HuH-7 (cell line): ENCODE results near the gene HEATR1.
A peak's percentile ranks its signal among the peaks of the same experiment; 100 is the strongest.

Experiments
- DNase-seq: peaks from one replicate; pipeline ENCODE4 v3.0.0; 2011; ENCODE audit warnings: low spot score

Gene HEATR1

DNA sequence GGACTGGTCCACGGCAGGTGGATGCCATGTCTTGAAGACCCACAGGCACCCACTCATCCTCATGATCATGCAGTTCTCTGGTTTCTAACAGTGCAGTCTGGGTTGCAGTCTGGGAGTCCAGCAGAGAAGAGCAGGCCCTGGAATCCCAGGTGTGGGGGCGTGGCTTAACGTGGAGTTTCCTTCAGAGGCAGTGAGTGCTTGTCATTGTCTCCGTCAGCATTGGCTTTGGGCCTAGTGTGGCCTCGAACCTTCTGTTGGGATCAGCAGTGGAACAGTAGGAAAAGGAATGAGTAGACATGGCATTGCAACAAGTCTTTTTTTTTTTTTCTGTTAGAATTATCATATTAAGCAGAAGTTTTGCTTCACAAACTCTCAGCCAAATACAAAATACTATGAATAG is 67.8 kb downstream of the HEATR1 start:
- no peak for DNase-seq

DNA sequence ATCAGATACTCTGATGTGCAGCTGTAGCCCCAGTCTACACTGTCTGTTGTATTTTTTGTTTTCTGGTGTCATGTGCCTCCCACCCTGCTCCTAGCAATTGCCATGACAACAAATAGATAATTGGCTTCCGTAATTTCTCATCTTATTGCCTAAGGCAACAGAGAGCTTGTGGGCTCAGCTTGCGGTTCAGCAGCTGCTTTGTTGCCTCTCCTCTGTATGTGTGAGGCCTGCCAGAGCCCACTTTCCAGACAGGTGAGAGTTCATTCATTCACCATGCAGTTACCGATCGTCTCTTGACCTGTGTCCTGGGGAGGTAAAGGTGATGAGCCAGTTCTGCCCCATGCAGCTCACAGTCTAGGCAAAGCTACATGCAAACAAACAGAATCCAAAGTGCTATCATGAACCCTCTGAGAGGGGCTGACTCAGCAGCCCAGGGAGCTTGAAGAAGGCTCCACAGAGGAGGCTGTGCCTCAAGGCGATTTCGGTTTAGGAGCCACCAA is 68.6 kb downstream of the HEATR1 start:
- DNase-seq, result no peak

DNA sequence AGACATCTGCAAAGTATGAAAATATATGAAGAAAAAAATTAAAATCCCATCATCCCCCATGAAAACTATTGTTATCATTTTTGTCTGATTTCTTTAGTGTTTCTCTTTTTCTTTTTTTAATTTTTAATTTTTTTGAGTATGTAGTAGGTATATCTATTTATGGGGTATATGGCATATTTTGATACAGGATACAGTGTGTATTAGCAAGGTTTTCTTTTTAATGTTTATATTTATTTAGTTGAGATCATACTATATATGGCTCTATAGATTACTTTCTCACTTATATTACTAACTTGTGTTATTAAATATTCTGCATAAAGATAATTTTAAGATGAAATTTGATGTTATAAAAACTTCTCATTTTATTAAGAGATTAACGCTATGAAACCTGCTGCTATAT is 69.1 kb downstream of the HEATR1 start:
- DNase-seq, result no peak

DNA sequence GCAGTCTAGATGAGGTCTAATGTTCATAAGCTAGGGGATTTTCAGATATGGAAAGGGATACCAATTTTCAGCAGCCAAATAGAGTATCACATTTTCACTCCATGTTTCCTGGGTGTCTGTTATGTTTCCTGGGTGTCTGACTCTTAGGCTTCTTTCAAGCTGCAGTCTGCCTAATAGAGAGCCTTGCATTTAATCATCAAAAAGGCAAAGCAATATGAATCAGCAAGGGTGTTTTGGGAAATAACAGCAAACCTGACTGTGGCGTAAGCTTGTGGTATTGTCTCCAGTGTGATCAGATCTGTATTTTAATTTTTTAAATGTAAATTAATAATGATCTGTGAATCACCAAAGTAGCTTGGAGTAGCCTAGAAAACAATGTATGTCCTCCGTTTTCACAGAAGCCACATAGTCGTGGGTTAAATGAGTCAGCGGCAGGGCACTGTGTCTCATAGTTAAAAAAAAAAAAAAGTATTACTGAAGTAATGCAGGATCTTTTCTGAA is 70.1 kb downstream of the HEATR1 start:
- no peak for DNase-seq

DNA sequence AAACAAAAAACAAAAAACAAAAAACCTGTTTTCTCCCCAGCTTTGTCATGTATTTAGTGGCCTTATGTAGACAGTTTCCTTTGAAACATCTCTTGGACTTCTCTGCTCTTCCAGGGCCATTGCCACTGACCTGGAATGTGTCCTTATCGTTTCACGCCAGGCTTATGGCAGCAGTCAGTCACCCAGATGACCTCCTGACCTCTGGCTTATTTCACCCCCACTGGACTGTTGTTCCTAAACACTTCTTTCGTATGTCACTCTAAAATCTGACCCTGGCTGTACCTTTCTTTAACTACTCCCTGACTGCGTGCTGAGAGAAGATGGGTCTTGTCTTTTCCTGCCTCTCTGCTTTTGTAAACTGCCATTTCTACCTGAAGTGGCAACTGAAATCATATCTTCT is 71.5 kb downstream of the HEATR1 start:
- DNase-seq, result no peak

DNA sequence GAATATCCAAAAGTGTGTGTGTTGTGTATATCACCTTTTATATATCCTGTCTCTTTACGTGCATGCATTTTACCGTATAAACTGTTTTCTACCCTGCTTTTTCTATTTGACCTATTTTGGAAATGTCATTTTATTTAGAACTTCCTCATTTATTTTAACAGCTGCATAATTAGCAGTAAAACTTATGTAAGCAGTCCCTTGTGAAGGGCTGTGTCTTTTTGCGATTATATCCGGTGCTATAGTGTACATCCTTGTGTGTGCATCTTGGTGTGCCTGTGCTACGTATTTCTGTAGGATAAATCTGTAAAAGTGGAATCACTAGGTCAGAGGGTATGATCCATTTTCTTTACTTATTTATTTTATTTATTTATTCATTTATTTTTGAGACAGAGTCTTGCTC is 73.4 kb downstream of the HEATR1 start:
- no peak for DNase-seq

DNA sequence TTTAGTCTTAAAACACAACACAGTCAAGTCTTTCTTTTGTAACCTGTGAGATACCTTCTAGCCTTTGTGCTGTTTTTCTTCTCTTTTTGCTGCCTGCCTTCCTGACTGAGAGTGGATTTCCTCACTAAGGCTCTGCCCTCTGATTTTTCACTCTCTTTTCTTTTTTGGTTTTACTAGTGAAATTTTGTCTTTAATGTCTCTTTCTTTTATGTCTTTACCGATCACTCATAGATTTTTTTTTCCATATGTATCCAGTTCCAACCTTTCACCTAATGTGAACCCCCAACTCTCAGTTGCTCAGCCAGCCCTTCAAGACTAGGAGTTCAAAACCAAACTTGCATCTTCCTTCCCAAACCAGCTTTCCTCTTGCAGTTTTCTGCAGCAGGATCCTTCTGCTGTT is 74.0 kb downstream of the HEATR1 start:
- DNase-seq, result no peak

DNA sequence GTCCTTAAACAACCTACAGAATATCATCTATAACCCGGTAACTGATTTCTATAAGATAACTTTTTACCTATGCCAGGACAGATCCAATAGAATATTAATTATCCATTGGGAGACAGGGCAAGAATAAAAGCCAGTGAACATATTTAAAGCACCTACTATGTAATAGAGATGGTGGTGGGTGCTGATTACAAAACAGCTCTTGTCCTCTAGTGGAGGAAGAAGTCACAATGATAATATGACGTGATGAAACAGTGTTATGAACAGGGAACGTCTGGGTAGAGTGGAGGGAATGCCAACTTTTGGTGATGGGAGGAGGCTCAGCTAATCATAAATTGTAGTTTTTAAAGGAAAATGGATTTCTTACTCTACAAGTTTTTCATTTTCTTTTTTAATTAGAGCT is 78.2 kb downstream of the HEATR1 start:
- DNase-seq, result no peak

DNA sequence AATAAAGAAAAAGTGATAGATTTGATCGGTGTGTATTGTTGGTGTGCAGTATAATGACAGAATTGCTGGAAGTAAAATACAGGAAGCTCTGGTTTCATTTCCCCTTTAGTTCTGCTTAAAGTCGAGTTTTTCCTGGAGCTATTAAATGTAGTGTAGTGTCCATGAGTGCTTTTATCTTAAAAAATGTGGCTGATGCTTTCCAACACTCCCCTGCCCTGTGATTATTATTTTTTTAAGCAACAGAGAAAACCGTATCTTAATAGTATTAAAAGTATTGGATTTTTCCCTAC is 79.5 kb downstream of the HEATR1 start:
- no peak for DNase-seq

DNA sequence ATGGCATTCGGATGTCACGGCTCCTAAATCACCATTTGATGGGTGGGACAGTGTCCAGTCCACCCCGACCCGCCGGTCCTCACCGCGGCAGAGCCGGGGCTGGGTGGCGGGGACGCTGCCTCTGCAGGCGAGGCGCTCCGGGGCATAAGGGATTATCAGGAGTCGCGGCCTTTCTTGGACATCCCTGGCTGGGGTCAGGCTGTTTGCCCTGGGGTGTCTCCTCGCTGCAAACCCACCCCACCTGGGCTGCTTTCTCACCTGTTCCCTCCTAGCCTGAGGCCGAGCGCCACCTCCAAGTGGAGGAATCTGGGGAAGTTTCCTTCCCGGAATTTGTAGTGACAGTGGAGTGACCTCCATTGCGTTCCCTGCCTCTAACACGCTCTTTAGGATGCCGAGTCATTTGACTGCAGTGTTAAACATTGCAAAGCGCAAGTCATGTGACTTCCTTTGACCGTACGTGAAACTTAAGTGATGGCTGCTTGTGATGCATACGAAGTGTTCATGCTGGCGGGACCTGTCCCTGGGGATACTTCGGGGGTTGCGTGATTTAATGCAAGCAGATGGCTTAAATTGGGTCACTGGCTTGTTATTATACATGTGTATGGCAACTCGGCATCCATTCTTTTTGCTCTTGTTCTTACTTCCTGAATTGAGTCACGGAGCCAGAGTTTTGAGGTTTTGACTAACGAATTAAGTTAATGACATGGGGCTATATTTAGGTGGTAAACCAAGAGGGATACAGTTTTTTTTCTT is 80.0 kb downstream of the HEATR1 start:
- DNase-seq, result peak; percentile 78

DNA sequence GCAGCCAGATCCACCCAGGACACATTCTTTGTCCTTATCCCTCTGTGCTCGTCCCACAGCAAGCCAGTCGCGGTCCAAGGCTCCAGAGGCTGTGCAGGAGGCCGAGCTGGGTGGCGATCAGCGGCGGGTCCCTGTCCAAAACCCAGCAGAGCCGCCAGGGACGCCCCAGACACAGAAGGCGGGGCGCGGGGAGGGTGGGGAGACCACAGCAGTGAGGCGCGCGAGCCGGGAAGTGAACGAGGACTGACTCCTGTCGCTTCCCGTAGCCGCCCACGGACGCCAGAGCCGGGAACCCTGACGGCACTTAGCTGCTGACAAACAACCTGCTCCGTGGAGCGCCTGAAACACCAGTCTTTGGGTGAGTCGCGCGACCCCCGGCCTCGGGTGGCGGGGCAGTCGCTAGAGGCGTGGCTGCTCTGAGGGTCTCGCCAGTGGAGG is 80.6 kb downstream of the HEATR1 start, which contains the start of gene LGALS8:
Gene LGALS8, plus strand, starts transcription at position 279 of the 438 bp plus-strand sequence. CDS start 2,089 bp downstream, outside the sequence.
- DNase-seq, result peak; percentile 46

DNA sequence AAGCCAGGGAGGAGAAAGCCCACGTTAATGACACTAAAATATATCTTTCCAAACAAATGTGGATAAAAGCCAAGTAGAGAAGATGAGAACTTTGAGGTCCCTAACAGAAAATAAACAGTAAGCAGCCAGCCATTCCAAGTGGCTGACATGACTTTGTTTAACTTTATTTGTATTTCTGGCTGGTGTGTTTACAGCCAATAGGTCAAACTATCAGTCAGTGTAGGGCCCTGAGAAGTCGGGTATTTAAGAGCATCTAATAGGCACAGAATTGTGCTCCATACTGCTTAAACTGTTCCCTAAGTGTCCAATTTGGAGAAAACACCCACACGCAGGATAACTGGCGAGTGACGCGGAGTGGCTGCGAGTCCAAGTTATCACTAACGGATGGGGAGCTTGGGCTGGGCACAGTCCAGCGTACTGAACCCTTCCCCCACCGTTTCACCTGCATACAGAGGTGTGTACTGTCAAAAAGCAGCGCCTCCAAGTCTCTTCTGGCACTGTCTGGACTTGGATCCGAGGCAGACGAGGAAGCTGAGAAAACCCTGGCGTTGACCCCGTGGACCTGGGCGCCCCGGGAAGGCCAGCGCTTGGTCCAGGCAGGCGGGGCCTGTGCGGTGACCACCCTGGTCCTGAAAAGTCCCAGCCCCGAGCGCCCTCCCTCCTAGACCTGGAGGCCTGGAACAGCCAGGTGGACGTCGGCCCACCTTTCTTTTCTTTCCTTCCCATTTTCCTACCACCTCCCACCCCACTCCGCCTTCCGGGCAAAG is 81.2 kb downstream of the HEATR1 start:
- peak; percentile 45 for DNase-seq

DNA sequence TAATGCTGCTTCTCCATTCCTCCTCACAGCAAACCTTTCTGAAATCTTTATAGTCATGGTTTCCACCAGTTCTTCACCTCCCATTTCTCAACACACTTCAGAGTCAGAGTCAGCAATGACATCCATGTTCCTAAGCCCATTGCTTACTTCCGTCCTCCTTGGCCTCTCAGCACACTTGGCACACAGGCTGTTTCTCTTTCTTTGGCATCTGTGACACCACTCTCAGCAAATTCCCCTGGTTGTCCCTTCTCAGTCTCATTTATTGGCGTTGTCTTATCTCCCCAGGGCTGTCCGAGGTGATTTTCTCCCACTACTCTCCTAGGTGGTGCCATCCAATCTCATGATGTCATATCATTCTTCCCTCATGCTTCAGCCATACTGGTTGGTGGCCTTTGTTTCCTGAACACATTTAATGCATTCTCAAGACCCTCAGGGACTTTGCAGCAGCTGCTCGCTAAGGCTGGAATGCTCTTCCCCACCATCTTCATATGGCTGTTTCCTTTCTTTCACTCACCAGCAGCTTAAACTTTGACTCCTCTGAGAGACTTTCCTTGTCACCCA is 83.8 kb downstream of the HEATR1 start:
- DNase-seq, result no peak

DNA sequence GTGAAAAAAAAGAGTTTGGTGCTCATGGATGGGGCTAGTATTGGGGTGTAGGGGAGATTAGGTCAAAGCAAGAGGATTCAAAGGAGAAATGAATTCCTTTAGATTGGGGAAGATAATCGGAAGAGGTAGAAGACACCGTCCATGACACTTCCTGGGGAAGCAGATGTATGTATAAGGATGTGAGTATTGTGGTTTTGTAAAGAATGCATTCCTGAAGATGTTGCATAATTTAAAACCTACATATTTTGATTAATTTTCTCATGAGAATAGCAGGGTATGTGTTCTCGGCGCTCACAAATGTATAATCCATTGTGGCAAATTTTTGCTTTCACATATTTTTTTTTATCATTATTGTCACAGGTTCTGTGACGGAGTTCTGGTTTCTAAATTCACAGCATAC is 86.0 kb downstream of the HEATR1 start:
- no peak for DNase-seq

DNA sequence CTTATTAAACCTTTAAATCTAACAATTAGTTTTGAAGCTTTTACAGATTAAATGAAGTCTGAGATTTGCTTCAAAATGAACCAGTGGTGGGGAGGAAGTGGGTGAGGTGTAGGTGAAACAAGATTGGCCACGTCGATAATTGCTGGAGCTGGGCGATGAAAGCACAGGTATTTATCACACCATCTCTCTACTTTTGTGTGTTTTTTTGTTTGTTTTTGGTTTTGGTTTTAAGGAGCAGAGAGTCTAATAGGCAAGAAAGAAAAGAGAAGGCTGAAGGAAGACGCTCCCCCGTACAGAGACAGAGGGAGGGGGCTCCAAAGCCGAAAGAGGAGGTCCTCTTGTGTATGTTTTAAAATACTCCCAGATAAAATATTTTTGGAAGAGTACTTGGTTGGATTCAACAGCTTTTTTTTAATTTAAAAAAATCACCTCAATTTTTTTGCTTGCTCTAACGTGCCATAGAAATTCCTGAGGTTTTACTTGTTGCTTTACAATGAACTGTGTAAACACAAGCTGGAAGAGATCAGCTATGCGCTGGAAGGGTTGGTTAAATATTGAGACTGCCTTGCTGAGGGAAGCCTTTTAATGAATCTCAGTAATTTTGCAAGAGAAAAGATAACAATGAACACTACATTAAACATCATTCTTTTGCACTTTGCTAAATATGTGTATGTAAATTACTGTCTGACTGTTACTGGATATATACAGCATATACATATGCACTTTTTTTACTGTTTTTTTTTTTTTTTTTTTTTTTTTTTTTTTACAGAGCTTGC is 87.2 kb downstream of the HEATR1 start:
- DNase-seq, result peak; percentile 46

DNA sequence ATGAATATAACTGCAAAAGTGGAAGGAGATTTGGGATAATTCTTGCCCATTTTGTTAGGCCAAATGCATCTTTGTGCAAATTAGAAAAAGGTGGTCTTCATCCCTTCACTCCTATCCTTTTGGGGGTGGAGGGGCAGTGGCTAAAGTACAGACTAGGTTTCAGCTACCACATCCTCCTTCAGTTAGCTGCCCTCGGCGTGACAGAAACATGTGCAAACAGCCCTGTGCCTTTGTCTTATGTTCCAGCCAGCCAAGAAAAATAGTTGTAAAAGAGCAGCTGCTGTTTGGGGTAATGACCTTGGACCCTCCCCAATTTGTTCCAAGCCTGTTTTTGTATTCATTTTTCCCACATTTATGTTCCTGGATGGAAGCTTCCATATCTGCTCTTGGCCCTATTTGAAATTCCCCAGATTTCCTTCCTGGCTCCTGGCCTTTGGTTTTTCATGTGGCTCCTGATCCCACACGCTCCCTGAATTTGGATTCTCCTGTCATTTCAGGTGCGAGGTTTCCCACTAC is 88.8 kb downstream of the HEATR1 start:
- DNase-seq, result no peak

DNA sequence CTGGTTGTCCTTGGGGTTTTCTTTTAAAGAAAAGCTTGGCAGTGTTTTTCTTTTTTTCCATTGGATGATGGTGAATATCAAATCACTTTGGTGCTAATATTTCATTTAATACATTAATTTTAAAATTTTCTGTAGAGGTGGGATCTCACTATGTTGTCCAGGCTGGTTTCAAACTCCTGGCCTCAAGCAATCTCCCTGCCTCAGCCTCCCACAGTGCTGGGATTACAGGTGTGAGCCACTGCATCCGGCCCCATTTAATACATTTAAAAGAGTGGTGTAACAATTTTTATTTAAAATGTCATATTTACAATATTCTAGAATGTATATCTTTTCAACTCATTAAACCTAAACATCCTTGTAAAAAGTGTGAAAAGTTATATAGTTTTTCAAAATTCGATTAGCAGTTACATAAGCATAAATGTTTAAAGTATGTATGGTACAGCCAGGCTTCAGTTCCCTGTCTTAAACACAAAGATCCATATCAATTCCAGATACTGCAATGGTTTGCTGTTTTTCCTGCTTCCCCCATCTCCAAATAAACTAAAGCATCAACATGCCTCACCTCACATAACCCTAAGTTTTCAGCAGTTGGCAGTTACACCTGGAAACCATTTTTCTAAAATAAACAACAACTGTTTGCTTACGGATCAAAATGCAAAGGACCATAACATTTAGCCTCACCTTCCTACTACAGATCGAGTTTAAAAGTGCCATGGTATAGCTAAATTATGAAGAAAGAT is 89.4 kb downstream of the HEATR1 start:
- DNase-seq, result no peak

DNA sequence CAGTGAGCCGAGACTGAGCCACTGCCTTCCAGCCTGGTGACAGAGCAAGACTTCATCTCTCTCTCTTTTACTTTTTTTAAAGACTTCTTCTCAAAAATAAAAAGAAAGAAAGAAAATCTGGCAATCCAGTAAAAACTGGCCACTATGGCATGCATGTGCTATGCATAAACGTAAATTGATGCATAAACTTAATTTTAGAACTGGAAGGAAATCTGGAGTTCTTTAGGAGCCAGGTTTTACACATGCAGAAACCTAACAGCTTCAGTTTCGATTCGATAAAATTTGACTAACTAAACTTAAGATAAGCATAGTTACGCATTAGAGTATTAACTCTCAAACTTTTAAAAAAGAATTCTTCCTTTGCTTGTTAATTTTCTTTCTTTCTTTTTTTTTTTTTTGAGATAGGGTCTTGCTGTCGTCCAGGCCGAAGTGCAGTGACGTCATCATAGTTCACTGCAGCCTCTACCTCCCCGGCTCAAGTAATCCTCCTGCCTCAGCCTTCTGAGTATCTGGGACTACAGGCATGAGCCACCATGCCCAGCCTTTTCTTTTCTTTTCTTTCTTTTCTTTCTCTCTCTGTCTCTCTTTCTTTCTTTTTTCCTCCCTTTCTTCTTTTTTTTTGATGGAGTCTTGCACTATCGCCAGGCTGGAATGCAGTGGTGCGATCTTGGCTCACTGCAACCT is 92.4 kb downstream of the HEATR1 start:
- no peak for DNase-seq

DNA sequence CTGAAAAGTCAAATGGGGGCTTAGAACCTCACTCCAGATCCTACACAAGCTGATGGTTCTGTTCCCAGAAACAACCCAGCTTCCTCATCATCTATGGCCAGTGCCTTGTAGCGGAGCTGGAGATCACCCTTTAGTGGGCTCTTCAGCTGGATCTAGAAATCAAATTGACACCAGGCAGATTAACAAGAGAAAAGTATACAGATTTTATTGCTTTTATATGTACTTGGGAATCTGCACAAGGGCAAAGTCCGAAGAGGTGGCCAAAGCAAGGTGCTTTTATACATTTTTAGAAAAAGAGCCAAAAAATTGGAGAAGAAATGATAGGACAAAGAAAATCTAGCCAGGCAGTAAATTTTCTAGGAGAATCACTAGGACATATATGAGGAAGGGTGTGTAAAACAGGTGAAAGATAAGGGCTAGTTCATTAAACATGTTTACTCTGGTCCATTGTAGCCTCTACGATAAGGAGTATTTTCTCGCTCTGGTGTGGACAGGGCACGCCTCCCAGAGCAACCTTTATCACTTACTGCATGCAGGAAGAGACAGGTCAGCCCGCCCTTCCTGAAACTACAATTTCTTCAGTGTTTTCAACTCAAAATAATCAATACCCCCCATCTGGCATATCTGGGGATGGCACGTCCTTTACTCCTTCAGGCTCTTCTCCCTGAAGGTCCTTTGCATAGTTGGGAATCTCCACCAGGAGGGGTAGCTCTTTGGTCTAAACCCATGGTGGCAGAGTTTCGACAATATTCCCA is 94.5 kb downstream of the HEATR1 start:
- no peak for DNase-seq

DNA sequence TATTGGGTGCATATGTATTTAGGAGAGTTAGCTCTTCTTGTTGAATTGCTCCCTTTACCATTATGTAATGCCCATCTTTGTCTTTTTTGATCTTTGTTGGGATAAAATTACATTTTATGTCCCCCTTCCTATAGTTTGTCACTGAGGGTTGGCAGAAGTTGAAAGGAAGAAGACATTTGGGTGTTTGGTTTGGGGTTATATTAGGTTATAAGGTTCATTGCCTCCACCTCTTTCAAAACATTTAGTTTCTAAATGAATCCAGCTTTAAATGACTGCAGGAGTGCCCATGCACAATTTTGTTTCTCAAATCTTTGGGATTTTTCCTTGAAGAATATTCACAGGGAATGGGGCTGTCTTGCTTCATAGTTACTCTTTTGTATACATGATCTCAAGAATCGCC is 95.1 kb downstream of the HEATR1 start:
- DNase-seq, result no peak
